GM19452 (cell line): ENCODE data around the gene SLC22A13.
"Not testable (repeated sequence)": the region's sequence is repeated elsewhere in the genome, so short reads cannot be mapped to it uniquely, and the experiment has no call there.

Source experiments
- ATAC-seq: cut with Tn5 transposase; IDR thresholded peaks from one replicate; pipeline ENCODE4 v1.9.1; 2021; ENCODE audit not compliant: unreplicated experiment

SLC22A13 gene

DNA sequence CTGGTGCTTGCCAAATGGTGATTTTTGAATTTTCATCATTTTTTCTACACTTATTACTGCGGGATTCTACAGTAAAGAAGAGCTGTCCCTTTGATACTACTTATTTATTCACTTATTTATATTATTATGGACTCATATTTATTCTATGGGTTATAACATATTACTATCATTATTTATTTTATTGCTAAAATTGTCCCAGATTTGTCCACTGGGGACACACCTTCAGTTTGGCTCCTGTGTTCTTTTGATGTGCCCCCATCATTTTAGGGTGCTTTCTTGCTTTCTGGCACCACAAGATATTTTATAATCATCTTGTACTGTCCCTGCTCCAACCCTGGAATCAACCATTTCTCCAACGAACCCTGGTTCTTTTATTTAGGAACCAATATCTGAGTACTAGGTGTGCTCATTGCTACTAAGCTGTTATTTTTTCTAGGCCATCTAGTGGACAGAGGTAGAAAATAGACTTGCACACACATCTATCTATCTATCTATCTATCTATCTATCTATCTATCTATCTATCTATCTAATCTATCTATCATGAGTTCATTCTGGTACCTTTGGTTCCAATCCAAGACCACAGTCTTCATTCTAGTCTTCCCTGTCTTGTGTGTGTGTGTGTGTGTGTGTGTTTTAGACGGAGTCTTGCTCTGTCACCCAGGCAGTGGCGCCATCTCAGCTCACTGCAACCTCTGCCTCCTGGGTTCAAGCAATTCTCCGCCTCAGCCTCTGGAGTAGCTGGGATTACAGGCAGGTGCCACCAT, 32.5 kb downstream of the SLC22A13 start:
- no peak for ATAC-seq

DNA sequence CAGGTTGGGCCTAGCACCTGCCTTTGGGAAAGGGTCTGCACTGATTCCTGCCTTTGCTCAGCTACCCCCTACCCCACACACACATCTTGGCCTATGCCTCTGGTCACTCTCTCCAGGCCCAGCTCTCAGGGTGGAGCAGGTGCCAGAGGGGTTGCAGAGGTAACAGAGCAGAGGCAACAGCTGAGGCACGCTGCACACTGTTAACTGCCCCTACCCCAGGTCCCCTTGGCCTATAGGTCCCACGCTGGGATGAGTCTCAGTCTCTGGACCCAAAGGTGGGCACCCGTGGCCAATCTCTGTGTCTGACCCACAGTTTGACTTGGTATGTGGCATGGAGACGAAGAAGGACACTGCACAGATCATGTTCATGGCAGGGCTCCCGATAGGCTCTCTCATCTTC, 41.3 kb downstream of the SLC22A13 start:
- no peak for ATAC-seq

DNA sequence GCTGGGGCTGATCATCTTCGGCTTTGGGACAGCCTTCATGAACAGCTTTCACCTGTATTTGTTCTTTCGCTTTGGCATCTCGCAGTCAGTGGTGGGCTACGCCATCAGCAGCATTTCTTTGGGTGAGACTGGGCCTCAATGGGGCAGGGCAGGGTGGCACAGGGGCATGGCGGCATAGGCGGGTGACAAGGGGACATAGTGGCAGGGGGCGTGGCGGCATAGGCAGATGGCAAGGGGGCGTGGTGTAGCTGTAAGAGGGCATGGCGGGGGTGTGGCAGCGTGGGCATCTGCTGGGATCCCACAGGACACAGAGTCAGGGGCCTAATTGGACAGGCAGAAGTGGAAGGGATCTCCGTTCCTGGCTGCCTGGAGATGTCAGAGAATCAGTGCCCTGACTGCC, 42.0 kb downstream of the SLC22A13 start:
- no peak for ATAC-seq

DNA sequence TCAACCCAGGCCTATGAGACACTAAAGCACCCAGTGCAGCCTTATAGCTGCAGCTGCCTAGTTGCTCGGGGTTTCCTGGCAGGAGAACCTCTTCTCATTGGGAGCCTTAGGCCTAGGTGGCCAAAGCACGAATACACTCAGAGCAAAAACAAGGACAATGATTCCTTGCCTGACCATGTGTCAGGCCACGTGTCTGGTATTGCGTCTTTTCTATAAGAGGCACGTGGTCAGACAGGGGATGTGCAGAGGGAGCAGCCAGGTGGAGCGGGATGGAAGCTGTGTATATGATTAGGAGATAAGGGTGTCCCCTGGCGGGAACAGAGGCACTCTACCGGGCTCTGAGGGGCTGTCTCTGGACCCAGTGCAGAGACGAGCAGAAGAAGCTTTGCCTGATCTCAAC, 42.8 kb downstream of the SLC22A13 start:
- no peak for ATAC-seq

DNA sequence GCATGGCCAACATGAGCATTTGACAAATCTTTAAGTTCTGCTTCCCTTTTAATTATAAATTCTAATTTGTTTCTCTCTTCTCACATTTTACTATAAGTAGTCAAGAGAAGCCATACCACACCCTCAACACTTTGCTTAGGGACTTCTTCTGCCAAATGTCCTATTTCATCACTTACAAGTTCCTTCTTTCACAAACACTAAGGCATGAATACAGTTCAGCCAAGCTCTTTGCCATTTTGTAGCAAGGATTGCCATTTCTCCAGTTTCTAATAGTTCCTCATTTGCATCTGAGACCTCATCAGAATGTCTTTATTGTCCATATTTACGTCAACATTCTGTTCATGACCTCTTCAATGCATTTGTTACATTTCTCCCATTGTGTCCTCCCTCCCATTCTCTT, 45.9 kb downstream of the SLC22A13 start:
- ATAC-seq, result no peak

- no peak for ATAC-seq
Observed at GRCh38 chr3:38311941-38312340, 46.3 kb downstream of the SLC22A13 start.

- no peak for ATAC-seq
Observed at GRCh38 chr3:38312356-38312755, 46.7 kb downstream of the SLC22A13 start.

- ATAC-seq, result no peak
Observed at GRCh38 chr3:38313263-38313662, 47.7 kb downstream of the SLC22A13 start.

GRCh38 chr3:38313695-38314094, 48.1 kb downstream of the SLC22A13 start:
- ATAC-seq, result no peak

DNA sequence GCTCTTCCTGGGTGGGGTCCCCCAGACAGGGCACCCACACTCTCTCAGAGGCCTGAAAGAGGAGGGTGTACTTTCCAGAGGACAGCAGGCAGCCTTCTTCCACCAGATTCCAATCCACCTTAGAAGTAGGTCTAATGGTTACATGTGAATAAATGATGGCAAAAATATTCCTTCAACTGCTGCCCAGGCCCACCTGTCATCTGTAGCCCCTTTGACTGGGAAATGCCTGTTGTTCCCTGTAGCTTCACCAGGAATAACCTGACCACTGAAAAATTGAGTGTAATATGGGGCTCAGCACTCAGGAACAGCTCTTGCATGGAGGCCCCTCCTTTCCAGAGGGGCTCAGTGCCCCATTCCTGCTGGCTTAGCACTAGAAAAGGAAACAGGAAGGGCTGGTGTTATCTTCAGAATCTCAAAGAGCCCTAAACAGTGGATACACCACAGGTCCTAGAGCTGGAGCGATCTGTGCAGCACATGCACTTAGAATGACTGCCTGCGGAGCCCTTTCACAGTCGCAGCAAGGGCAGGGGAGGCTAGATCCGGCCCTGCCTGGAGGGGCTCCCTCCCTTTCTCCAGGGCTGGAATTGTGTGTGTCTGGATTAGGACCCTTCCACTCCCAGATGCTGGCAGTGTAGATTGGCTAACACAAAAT, 48.6 kb downstream of the SLC22A13 start:
- ATAC-seq, result no peak

DNA sequence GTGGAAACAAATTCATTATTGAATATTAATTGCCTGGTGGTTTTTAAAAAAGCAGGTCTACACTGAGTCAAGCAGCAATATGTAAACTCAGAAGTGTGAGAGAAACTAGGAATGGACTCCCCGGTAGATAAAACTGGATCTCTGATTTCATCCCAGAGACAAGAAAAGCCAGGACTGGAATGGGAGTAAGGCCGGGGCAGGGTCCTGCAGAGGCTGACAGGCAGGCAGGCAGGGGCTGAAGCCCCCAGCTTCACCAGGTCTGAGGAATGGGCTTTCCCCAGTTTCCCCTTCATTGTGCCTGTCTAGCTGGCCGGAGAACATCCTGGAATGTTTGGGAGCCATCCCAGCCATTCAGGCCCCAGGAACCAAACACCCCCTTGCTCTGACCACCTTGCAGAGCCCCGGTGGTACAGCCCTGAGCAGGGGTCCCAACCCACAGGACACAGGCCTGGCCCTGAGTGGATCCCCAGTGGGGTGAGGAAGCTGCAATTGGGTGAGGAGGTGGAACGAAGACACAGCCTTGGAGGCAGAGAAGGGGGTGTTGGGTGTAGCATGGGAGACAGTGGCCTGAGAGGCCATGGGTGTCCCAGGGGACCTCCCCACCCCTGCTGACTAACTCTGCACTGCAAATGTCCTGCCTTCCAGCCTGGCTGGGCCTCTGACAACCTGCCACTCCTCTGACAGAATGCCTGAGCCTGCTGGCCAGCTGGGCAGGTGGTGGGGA, 49.3 kb downstream of the SLC22A13 start:
- ATAC-seq, result no peak

DNA sequence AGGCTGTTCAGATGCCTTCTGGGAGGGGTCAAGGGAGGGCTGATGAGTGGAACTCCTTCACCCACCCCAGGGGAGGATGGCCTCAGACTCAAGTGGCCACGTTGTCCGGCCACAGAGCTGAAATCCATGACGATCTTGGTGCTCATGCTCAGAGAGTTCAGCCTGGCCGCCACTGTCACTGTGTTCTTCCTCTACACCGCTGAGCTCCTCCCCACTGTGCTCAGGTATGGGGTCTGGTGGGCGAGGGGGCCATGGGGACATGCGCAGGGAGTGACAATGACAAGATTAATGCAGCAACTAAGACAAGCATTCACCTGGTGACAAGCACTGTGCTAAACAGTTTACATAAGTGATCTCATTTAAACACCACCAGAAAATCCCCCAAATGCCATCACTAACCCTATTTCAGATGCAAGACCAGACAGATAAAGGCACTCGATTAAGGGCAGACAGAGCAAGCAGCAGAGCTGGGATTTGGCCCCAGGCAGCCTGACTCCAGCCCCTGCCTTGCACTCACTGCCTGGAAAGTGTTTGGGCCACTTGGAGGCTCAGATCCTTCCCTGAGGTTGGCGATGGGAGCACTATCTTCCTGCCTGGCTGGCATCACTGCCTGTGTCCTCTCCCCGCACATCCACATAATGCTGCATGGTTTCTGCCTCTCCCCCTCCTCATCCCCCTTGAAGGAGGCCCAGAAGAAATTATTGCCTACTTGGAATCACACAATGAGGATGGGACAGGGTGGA, 50.0 kb downstream of the SLC22A13 start:
- ATAC-seq, result no peak

DNA sequence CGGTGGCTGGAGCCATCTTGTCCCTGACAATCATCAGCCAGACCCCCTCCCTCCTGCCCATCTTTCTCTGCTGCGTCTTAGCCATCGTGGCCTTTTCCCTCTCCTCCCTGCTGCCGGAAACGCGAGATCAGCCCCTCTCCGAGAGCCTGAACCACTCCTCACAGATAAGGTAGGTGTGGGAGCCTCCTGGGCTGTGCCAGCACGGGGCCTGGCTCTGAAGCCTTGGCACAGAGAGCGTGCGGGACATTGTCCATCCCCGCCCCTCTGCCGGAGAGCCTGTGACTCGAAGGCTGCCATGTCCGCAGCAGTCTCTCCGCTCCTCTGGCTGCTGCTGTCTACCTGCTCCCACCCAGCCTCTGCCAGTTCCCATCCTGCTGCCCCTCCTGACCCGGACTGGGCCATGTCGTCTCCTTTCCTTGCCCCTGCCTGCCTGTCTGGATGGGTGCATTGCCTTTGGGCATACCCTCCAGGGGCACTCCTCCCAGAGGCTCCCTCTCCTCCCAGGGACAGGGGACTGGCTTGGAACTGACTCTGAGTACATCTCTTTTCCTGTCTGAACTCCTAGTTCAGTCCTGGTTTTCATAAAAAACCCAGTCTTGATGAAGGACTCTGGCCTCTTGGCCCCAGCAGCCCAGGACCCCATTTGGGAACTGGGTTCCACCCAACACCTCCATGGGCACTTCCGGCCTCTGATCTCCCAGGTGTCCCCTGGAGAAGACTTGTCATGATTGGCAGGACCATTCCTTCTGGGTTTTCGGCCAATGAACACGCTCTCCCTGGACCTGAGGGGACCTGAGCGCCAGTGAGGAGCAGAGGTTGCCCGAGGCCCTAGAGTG, 51.0 kb downstream of the SLC22A13 start:
- ATAC-seq, result no peak

GRCh38 chr3:38317192-38317759, 51.7 kb downstream of the SLC22A13 start:
- no peak for ATAC-seq

GRCh38 chr3:38318766-38319671, 53.4 kb downstream of the SLC22A13 start:
- no peak for ATAC-seq

DNA sequence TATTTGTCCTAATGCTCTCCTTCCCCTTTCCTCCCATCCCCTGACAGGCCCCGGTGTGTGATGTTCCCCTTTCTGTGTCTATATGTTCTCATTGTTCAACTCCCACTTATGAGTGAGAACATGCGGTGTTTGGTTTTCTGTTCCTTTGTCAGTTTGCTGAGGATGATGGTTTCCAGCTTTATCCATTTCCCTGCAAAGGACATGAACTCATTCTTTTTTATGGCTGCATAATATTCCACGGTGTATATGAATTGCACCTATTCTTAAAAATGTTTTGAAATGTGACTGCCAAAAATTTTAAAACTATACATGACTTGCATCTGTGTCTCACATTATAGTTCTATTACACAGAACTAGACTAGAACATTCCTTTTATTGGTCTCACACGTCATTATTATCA, 55.0 kb downstream of the SLC22A13 start:
- not testable (repeated sequence) for ATAC-seq

DNA sequence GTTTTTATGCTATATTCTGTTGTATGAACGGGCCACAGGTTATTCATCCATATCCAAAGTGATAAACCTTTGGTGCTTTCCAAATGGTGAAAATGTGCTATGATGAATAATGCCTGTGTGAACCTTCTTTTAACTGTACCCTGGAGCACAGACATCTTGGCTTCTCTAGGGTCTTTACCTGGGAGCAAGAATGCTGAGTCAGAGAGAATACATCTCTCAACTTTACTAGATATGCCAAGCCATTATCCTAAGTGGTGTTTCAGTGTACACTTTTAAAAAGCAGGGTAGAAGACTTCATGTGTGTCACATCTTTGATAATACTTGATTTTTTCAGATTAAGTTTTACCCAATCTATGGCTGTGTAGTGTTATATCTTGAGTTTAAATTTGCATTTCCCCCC, 57.4 kb downstream of the SLC22A13 start:
- no peak for ATAC-seq

DNA sequence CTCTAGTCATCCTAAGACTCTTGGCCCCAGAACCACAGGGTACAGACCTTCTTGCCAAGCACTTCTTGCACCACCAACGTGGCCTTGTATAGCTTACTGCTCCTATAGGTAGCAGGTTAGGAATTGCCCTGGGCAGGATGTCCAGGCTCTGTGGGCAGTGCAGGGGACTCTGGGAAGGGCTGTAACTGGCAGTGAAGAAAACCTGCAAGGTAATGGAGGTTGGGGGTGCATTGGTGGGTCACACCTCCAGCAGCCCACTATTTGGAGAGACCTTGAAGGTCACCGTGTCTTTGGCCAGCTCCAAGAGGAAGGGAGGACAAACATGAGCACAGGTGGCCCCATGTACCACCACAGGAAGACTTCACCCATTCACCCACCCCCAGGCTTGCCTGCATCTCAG, 59.6 kb downstream of the SLC22A13 start:
- no peak for ATAC-seq

DNA sequence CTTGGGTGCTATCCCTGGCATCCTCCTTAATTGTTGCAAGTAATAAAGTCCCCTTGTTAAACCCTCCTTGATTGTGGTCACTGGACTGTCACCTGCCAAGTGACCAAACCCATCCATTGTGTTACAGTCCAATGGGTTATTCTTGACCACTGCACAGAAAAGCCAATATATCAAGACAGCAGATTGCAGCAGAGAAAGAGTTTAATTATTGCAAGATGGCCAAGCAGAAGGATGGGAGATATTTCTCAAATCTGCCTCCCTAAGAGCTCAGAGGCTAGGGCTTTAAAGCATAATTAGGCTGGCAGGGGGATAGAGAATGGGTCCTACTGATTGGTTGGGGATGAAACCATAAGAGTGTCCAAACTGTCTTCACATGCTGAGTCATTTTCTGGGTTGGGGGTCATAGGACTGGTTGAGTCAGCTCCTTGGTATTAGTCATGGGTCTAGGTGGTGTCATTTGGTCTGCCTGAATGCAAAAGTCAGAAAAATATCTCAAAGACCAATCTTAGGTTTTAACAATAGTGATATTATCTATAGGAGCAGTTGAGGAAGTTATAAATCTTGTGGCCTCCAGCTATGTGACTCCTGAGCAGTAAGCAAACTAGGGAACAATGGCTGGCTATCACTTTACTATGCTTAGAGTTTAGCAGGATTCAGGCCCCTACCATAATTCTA, 61.9 kb downstream of the SLC22A13 start:
- ATAC-seq, result no peak
